ENCODE results near the gene SLC17A8.

DNA sequence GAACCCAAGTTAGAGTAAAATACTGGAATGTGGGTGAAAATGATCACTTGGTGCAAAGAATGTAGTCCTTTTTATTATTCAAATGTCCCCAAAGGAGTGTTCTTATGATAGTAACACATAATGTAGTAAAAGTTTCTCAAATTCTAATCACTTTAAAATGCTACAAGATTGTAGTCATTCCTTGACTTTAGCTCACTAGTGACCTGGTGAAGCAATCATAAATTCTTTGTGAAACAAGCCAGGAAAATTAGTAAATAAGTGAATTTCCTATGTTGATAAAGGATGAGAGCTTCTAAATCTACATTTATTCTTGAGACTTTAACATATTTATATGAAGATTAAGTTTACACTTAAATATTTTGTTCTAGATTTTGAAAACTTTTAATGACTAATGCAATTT lies 30.7 kb upstream of the SLC17A8 start:
- TF ChIP-seq CTCF (conservative IDR thresholded peaks at IDR 0.05) (no peak), EZH2 (IDR thresholded peaks at IDR 0.05; ENCODE audit: low read depth) (no peak)

All from PC-9 (cell line).